GM19025 (cell line): Measurements from ENCODE around the gene ASB5.
A peak's percentile ranks its signal among the peaks of the same experiment; 100 is the strongest.
"Not testable (repeated sequence)": the region's sequence is repeated elsewhere in the genome, so short reads cannot be mapped to it uniquely, and the experiment has no call there.

ENCODE experiments used
- ATAC-seq: cut with Tn5 transposase; IDR thresholded peaks from one replicate; pipeline ENCODE4 v1.9.1; 2021; ENCODE audit warnings: mild to moderate bottlenecking, low read depth, moderate library complexity; ENCODE audit not compliant: unreplicated experiment

ASB5 gene, protein sequence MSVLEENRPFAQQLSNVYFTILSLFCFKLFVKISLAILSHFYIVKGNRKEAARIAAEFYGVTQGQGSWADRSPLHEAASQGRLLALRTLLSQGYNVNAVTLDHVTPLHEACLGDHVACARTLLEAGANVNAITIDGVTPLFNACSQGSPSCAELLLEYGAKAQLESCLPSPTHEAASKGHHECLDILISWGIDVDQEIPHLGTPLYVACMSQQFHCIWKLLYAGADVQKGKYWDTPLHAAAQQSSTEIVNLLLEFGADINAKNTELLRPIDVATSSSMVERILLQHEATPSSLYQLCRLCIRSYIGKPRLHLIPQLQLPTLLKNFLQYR

DNA sequence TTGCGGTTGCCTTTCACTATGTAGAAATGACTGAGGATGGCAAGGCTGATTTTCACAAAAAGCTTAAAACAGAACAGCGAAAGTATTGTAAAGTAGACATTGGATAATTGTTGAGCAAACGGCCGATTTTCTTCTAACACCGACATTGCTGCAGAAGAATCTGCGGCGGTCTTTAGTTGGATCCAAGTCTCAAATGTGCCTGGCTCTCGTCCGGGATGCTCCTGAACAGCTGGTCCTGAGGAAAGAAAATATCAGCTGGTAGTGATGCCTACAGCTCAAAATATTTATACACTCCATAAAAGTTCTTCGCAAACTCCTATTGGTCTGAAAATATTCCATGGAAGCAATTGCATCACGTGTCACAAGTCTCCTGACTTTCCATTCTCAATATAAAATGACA, at the start of gene ASB5:
Gene ASB5 (minus strand): TSS at position 260 of the 400 bp plus-strand sequence. CDS start 114 bp downstream, at position 146.
- ATAC-seq = no peak

DNA sequence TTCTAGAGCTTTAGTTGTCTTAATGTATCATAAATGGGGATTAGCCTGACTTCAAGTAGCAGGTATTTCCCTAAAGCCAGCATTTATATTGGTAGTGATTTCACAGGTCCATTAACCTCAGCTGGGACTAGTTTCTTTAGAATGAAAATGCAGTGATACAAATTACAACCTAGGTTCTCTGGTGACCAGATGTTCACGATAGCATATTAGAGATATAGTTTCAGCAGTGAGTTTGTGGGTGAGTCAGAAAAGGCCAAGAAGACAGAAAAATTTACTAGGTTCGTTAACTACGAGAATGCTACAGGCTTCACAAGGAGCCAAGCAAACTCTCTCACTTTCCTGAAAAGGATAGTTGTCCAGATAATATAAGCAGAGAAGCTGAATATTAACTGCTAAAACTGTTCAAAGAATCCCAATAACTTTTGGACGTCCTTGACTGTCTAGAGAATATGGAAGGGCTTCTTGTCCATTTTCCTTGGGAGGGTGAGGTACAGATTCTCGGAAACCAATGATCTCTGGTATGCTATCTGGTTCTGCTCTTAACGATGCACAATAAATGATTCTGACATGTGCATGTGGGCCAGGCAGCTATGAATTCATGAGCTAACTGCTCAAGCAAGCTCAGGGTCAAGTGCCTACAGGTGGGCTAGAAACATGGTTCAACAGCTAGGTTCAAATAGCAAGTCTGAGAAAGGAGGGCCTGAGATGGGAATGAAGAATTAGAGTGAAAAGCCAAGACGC, 44.7 kb upstream of the ASB5 start:
- ATAC-seq = no peak

DNA sequence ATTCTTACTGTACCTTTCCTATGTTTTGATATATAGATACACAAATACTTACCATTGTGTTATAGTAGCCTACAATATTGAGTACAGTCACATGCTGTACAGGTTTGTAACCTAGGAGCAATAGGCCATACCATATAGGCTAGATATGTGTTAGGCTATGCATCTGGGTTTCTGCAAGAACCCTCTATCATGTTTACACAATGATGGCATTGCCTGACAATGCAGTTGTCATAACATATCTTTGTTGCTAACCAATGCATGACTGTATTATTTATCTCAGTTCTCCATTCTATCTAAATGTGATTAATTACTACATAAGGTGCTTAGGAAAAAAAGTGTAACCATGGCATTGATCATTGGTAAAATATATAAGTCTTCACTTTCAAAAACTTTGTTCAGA, 40.8 kb upstream of the ASB5 start:
- ATAC-seq = no peak

DNA sequence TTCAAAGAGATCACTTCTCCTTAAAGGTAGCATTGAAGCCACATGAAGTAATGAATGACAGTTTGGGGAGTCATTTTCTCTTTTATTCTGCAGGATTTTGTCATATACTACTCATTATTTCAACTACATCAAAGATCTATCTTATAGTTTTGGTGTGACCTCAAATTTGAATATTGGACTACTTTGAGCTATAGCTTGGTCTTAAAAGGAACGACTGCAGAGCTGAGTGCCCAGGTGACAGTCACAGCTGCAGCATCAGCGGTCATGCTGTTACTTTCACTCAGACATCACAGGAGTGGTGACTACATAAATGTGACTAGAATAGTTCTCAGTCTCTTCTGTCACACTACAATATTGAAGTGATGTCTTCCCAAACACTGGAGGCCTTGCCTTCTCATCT, 40.0 kb upstream of the ASB5 start:
- ATAC-seq = peak; percentile 99

DNA sequence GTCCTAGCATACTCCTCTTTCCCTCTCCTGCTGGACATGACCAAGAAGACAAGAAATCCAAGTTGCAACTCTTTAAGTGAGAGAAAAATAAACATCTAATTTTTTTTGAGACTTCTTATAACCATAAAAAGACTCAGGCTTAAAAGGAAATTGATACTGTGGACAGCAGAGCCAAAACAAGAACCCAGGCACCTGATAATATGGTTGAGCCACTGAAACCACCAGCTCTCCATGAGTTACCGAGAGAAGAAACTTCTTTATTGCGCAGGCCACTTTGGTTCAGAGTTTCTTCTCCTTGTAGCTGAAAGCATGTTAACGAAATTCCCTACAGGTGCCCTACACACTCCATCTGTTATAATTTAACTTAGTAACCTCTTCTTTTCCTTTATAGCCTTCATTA, 39.4 kb upstream of the ASB5 start:
- ATAC-seq = peak; percentile 39

DNA sequence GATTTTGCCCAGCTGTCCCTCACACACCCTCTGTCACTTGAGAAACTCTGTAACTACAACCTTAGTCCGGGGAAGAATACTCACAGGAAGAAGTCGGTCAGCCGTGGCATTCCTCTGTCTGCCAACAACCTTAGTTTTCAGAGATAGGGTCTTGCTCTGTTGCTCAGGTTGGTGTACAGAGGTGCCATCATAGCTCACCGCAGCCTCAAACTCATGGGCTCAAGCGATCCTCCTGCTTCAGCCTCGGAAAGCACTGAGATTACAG, 38.6 kb upstream of the ASB5 start:
- no peak for ATAC-seq

DNA sequence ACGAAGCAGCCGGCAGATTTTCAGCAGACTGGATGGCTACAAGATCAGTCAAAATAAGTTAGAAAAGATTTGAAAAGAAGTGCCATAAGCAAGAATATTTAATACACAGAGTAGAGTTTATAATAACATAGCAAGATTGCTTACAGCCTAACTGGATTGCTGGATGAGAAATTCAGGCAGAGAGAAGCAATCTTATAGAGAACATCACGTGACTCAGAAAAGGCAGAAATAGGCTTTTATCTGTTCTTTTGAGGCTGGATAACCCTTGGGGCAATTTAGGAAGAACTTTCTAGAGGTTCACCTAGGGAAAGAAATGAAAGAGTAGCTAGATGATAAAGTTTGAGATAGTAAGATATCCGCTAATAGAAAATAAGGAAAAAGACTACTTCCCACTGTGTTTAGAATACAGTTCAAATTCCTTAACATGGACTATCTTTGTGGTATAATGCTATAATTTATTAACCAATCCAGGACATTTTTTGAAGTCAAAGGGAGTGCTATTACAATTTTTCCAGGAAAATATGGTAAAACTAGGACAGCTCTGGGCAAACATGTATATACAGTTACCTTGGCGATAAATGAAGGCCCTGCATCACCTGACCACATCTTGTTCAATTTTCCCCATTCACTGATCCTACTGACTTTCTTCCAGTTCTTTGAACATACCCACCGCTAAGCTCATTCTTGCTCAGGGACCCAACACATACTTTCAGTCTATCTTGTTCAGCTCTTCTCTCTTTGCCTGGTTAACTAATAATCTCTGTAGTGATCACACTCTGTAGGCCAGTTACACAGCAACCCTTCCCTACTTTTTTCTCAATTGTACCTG, 38.0 kb upstream of the ASB5 start:
- no peak for ATAC-seq

DNA sequence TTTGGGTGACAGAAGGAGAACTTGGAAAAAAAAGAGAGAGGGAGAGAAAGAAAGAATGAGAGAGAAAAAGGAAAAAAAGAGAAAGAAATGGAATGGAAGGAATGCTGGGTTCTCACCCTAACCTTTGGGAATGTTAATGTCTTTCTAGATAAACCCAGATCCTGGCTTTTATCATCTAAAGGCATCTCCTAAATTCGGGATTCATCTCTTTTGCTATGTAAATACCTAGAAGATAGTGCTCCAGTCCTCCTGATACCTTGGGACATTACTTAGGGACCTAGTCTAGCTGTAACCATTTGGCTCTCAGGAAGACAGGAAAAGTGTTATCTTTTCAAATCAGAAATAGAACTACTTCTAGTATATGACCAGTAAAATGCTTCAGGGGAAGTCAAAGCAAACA, 34.9 kb upstream of the ASB5 start:
- ATAC-seq = no peak

DNA sequence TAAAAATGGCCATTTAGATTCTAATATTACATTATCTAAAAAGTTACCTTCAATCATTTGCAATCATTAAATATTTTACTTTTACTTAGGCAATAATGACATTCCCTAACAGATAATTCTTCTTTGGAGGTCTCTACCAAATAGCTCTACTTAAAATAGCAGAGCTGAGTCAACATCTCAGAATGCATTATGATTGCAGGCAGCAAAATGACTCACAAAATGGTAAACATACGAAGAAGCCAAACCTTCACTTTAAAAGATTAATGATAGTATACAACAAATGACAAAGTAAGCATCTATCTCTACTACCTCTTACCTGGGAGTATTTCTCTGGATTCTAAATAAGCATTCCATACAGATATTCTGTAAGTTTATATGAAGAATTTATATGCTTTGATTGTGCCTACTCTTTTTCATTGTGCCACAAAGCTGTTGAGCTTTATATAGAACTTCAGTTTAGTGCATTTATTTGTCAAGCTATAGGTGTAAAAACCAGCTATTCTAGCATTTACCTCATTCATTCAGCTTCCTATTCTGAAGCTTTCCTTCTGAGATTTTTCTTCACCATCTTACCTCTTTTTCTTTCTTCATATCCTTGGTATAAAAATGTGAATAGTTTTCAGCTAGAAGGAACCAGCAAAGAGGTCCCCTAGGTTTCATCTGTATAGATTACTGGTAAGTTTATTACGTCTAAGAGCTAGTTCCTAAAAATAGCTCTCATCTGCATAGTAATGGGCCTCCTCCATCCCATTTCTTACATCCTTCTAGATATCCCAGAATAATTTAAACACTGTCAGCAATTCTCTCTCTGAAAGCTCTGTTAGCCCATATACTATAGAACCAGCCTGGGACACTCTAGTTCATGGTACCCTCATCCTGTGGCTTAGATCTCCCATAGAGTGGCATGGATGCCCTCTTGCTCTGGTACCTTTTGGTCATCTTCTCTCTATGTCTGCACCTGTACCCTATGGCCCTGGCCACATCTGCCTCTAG, 33.6 kb upstream of the ASB5 start:
- no peak for ATAC-seq

DNA sequence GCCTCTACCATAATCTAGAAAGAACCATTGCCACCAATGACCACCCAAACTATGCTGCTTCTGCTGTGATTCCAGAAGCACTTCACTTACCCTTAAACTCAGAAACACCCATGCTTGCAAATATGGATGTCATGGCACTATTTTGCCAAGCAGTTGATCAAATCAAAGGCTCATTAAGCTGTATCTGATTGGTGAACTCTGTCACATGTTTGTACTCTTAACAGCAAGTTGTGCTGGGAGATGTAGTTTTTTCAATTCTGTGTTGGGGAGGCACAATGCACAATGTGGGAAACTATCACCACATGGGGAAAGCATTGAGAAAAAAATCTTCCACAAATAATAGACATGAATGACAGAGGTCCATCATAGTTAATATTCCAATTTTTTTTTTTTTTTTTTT, 31.5 kb upstream of the ASB5 start:
- ATAC-seq = no peak

DNA sequence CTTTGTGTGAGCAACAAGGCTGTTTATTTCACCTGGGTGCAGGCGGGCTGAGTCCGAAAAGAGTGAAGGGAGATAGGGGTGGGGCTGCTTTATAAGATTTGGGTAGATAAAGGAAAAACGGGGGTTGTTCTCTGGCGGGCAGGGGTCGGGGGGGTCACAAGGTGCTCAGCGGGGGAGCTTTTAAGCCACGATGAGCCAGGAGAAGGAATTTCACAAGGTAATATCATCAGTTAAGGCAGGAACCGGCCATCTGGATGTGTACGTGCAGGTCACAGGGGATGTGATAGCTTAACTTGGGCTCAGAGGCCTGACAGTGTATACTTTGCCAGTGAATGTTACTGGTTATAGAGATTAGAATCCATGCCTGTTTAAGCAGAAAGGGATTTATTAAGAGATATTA, 31.0 kb upstream of the ASB5 start:
- no peak for ATAC-seq

DNA sequence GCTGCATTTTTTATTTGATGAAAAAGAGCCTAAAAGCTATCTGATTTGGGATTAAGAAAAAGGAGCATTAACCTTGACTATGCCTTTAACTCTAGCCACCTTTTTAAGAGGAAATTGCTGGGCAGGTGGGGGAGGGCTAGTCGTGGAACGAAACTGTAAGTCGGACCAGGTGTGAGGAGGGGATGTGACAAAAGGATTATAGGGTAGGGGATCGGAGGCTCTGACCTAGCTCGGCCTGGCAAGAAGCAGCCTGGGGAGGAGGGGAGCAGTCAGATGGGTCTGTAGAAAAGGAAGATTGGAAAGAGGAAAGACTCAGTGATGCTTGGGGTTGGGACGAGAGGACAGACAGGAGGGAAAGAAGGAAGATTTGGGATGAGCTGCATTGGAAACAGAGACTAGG, 29.6 kb upstream of the ASB5 start:
- no peak for ATAC-seq

DNA sequence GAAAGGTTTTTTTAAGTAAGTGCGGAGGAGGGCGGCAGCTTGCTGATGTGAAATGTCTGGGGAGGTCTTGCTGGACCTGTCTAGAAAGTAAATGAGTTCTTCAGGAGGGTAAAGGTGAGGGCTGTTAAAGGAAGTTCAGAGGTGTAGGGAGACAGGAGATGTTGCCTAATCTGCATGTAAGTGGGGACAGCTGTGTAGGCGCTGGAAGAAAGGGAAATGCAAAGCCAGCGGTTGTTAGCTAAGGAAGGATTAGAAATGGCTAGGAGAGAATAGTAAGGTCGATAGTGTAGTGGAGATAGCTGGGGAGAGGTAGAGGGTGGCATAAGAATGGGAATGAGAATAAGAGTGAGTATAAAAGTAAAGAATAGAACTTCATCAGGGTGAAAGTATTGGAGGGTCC, 26.9 kb upstream of the ASB5 start:
- ATAC-seq = not testable (repeated sequence)

DNA sequence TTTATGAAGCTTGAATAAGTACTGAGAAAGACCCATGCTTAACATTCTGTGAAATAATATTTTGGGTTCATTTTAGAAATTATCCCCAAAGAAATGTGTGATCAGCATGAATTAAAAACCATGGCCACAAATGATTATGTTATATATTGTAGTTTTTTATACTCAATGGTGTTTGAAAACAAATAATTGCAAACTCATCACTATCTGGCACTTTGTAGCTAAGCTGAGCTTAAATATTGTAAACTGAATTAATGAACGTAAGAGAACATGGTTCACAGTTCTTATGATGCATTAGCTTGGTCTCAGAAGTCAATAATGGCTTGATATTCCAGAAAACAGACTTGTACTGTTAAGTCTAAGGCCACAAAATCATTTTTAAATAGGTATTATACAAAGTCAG, 24.6 kb upstream of the ASB5 start:
- ATAC-seq = no peak

DNA sequence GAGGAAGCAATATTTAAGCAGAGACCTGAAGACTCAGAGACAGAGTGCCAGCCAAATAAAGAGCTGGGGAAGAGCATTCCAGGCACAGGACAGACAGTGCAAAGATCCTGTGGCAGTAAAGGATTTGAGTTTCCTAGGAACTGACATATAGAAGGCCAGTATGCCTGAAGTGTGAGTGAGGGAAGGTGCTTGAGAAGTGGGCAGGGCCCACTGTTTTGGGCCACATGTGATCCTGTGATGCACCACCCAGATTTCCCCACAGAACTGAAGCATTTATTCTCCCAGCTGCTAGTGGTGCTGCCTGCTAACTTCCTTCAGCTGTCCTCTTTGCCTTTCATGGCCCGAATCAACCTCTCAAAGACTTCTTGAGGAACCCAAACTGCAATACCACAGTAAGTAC, 23.9 kb upstream of the ASB5 start:
- no peak for ATAC-seq

DNA sequence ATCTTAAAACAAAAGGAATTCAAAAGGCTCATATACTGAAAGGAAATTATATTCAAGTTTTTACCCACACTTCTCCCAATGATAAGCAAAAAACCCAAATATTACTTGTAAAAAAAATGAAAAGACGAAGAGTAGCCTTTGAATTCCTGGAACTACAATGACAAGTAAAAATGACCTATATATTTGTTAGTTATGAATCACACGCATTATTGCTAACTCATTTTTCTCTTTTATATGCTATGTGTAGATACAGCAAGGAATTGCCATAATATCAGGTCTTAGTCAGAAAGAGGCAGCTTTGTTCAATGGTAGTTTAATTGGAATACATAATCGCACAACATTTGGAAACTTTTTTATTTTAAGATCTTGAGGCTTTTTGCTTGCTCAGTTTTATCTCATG, 22.7 kb upstream of the ASB5 start:
- ATAC-seq = no peak

DNA sequence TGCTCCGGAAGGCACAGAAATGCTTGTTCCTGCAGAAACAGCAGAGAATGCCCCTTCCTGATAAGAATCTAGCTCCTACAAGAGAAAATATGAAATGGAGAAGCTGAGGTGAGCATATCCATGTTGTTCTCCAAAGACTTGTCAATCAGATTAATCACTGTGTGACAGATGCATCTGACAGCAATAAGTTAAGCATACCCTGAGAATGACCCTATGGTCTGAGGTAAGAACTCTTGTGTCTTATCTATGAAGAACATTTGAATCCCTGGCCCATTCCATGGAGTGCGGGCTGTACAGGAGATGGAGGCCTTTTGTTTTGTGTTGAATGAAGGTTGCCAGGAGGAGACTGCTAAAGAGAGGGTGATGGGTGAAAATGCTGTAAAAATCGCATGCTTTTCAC, 21.5 kb upstream of the ASB5 start:
- no peak for ATAC-seq

DNA sequence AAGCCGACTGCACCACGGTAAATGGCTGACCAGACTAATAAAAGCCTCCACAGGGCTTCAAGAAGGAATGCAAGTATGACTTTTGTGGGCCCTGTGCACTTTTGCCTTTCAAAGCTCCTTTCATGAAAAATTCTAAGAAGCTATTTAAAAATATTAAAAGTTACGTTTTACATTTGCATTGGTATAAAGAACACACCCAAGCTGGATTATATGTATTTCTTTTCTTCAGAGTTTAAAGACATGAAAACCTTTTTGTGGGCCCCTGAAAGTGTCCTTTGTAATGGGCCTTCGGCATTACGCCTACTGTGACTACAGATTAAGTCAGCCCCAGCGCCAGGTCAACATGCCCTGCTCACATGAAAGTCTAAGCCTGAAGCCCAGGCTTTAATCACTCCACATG, 20.5 kb upstream of the ASB5 start:
- no peak for ATAC-seq

DNA sequence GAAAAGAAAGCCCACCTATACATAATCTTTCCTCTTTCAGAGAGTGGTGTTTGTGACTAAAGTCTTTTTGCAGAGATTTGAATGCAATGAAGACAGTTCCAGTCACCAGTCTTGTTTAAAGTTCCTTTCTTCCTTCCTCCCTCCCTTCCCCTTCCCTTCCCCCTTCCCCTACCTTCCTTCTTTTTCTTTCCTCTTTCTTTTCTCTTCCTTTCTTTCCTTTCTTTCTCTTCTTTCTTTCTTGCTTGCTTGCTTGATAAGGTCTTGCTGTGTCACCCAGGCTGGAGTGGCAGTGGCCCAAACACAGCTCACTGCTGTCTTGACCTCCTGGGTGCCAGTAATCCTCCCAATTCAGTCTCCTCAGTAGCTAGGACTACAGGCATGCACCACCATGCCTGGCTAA, 19.0 kb upstream of the ASB5 start:
- ATAC-seq = no peak

DNA sequence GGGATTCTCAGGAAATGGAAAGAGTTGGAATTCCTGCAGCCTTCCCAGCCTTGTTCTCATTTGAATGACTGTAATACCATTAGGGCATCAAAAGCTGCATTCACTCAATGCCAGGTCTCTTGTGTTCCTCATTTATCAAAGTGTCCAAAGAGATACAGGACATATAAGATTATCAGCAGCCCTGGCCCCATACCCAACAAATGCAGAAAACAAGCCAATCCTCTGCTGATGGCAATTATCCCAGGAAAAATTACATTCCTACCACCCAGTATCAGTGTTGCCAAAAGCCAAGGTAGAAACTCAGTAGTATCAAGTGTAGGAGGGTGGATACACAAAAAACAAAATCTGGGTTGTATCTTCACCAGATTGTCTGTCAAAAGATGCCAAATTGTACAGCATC, 18.5 kb upstream of the ASB5 start:
- ATAC-seq = no peak
